NCI-H2196 (cell line): ENCODE results near the gene SYNGR3.
"Not testable (repeated sequence)": the region's sequence is repeated elsewhere in the genome, so short reads cannot be mapped to it uniquely, and the experiment has no call there.

Source experiments
- DNase-seq: peaks from one replicate; lab custom pipeline; 2025; ENCODE audit not compliant: unreplicated experiment; lab: John Stamatoyannopoulos, UW

SYNGR3 gene

DNA sequence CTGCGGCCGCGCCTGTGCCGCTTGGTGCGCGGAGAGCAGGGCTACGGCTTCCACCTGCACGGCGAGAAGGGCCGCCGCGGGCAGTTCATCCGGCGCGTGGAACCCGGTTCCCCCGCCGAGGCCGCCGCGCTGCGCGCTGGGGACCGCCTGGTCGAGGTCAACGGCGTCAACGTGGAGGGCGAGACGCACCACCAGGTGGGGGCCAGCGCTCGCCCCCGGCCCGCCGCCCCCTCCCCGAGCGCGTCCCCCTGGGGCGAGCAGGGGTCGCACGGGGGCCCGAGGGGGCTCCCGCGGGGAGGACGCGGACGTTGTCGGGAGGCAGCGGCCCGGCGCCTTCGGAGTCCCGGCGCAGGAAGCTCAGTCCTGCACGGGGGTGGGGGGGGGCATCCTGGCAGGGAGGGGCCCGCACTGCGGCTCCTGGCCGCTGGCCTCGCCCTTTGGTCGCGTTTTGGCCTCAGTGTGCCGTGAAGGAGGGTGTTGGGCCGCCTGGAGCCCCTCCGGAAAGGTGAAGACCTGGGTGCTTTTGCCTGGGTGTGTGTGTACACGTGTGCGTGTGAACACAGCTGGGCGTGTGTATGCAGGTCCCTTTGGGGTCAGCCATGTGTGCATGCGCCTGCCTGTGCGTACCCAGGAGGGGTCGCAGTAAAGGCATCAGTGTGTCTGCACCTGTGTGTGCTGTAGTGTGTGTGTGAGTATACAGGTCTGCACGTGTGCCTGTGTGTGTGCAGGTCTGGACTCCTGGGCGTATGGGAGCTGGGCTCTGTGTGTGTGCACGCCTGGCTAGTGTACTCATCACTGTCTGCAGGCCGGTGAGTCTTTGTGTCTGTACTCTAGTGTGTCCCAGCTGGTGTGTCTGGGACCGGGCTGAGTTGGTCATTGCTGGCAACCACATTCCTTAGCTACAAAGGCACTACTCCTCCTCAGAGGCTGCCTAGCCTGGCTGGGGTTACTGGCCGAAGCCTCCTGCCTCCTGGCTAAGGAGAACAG, 37.5 kb downstream of the SYNGR3 start:
- DNase-seq: no peak

DNA sequence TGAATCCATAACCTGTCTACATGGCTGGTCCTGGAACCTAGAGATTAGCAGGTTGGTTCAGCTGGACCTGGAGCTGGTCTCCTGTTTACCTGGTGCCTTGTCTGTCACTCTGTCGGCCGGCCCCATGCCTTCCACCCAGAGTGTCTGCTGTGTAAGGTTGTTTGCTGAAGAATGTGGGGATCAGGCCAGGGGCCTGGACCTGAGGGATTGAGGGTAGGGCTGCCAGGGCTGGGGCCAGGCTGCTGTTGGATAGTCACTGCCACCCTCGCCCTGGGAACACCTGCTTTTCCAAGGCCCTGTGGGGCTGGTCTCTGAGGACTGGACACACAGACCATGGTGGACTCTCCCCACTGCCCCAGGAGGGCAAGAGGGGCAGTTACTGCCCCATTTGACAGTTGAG, 38.4 kb downstream of the SYNGR3 start:
- DNase-seq: no peak

DNA sequence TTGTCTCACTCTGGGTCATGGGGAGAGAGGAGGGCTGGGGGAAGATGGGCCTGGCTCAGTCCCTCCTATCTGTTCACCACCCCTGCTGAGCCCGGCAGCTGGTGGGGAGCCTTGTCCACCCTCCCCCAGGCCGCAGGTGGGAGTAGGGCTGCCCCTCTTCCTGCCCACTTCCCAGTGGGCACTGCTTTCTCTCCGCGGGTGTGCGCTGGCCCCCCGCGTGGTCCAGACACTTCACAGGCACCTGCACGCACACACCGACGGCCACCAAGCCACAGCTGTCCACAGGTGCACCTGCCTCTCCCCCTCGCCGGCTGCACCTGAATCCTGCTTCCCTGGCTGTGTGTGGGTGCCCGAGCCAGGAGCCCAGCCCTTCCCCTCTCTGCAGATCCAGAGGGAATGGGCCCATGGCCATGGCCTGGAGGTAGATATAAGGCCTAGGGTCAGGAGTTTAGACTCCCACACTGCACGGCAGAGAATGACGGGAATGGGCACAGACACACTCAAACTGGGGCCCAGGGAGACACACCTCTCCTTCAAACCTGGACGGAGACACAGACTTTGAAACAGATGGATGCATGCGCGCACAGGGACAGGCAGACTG, 39.0 kb downstream of the SYNGR3 start:
- no peak for DNase-seq

DNA sequence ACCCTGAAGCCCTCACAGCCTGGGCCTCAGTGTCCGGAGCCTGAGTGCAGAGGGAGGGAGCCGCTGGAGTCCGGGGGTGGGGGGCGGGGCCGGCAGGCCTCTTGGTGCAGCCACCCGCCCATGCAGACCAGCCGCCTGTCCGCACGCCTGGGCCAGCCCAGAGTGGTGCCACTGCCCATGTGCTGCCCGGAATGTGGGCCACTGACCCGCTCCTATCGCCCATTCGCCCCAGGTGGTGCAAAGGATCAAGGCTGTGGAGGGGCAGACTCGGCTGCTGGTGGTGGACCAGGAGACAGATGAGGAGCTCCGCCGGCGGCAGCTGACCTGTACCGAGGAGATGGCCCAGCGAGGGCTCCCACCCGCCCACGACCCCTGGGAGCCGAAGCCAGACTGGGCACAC, 39.6 kb downstream of the SYNGR3 start:
- DNase-seq: no peak

DNA sequence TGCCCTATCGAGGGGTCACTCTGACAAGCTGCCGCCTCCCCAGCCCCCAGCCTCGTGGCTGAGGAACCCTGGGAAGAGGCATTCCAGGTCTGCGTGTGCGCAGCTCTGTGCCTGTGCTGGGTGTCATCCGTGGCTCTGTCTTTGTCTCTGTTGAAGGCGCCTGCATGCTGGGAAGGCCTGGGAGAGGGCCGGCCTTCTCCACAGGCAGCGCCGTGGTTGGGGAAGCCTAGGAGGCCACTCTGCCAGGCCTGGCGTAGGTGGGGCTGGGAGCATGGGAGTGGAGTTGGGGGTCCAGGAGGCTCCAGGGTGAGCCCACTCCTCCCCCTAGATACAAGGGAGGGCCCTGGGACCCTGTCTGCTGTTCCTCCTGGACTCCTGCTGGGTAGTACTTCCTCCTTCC, 40.3 kb downstream of the SYNGR3 start:
- DNase-seq: no peak

DNA sequence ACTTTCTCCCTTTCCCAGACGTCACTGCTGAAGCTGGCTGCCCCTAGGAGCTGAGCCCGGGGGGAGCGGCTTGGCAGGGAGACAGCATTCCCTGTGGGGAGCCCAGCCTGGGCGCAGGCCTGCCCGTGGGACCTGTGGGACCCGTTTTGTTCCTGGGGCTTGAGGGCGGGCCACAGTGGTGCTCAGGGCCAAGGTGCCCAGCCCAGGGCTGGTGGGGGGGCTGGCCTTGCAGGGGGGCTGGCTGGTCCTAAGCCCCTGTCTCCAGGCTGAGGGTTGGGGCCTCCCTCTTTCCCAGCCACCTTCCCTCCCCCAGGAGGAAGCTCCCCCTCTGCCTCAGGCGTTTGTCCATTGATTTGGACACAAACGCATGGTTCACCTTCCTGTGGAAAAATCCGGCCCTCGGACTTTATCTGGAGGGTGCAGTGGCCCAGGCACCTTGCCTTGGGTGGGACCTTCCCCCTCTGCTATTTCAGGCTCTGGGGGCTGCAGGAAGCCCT, 41.4 kb downstream of the SYNGR3 start:
- DNase-seq: no peak

DNA sequence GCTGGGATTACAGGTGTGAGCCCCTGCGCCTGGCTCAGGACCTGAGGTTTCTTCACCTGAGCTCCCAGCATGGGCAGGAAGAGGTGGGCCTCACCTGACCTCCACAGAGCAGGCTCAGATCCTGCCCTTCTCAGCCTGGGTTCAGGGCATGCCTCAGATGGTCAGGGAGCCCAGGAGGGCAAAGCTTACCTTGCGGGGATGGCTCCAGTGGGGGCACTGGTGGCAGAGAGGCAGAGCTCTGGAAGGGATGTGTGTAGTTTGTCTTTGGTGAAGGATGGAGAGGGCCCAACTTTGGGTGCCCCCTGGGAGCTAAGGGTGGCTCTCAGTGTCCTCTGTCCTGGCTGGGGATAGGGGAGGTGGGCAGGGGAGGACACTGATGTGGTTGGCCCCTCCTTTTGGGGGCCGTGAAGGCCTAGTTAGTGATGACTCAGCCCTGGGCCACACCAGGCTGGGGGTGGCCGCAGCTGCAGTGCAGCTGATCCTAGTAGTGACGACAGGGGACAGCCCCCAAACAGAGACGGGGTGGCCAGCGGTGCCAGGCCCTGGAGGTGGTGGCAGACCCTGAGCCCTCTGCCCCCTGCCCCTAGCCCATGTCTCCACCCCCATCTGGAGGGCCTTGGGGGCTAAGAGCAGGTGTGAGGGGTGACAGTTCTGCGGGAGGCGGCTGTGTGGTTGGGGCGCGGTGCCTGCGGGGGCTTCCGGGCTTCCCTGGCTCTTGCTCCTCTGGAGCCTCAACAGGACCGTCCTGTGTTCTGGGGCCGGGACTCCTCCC, 42.7 kb downstream of the SYNGR3 start:
- DNase-seq: no peak

DNA sequence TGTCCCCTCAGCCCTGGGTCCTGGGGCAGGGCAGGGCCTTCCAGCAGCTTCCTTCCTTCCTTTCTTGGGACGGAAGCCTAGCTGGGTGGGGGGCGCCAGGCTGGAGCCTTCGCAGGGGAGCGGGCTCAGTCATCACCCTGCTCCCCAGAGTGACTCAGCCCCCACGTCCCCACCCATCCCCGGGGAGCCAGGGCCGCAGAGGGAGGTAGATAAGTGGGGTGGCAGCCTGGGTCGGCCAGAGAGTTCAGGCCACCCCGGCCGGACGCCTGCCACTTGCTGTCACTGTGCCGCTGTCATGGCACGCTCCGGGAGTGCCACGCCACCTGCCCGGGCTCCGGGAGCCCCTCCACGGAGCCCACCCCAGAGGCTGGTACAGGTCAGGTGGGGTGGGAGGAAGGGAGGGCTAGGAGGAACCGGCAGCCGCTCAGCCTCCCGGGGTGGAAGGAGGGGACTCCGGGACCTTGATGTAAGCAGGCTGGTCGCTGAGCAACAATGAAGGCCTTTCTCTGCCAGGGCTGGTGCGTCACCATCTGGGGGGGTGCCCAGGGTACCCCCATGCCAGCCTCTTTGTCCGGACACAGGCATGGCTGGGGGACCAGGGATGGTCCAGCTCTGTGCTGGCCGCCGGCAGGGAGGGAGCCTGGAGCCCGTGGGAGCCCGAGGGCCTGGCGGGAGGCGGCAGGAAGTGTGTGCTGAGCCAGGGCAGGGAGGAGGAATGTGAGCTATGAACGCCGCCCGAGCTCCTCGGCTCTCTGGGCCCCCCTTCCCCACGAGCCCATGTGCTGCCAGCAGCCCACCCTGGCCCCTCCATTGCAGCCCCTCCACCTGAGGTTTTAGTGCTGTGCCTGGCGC, 43.5 kb downstream of the SYNGR3 start:
- no peak for DNase-seq

DNA sequence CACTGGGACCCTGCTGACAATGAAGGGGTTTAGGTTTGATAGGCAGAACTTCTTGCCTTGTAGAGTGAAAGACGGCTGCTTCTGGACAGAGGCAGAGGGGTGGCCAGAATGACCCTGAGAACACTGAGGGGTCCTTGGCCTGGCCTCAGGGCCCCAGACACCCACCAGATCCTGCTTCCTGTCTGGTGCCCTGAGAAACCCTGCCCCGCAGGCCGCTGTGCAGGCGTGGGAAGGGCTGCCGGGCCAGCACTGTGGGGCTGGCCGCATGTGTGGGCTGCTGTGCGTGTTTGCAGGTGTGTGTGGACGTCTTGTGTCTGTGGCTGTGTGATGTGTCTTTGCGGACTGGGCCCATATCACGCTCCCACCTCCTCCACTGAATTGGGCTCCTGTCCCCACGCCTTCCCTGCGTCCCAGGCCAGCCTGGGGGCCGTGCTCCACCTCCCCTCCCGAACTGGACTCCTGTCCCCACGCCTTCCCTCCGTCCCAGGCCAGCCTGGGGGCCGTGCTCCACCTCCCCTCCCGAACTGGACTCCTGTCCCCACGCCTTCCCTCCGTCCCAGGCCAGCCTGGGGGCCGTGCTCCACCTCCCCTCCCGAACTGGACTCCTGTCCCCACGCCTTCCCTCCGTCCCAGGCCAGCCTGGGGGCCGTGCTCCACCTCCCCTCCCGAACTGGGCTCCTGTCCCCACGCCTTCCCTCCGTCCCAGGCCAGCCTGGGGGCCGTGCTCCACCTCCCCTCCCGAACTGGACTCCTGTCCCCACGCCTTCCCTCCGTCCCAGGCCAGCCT, 44.3 kb downstream of the SYNGR3 start:
- not testable (repeated sequence) for DNase-seq

DNA sequence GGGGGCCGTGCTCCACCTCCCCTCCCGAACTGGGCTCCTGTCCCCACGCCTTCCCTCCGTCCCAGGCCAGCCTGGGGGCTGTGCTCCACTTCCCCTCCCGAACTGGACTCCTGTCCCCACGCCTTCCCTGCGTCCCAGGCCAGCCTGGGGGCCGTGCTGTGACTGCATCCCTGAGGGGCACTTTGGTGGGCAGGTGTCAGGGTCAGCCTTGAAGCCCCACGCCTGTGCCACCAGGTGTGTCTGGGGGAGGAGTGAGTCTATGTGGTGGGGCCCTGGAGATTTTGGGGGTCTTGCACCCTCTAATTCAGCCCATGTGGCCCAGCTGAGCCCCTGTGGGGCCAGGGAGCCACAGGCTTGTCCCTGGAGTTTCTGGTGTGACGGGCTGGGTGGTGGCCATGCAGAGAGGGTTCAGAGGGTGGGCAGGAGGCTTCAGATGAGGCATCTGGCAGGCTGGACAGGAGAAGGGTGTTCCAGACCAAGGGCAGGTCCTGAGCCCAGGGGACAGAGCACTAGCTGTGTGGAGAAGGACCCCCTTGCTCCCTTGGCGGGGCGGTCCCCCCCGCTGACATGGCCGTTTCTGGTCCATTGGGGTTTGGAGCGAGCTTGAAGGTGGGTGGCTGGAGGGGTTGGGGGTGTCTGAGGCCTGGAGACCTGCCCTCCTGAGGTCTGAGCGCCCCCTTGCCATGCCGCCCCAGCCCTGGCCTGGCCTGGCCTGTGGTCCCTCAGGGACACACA, 45.1 kb downstream of the SYNGR3 start:
- DNase-seq: no peak

DNA sequence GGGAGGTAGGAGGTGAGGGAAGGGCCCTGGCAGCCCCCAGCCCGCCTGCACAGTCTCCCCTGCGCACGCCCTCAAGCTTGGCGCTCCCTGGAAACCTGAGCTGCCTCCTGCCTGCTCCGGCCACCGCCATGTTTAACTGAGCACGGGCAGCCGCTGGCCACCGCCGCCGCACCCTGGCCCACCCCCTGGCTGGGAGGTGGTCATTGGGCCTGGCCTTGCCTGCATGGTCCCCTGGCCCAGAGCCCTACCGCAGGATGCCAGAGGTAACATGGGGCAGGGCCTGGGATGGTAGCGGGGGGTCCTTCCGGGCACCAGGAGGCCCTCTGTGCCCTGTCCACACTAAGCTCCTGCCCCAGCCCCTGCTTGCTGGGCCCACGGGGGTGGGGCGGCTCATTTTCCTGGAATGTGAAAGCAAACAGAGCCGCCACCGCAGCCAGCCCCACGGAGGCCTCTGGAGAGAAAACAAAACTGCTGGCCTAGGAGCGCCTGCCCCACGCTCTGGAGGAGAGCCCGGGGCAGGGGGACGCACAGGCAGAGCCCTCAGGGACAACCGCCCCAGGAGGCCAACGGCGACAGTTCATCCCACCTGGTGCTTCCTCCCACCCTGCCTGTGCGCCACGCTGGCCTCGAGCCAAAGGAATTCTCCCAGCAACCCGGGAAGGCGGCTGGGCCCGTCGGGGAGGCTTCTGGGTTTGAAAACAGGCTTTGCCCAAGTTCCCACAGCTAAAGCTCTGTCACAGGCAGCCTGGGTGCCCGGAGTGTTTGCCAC, 45.8 kb downstream of the SYNGR3 start:
- no peak for DNase-seq

DNA sequence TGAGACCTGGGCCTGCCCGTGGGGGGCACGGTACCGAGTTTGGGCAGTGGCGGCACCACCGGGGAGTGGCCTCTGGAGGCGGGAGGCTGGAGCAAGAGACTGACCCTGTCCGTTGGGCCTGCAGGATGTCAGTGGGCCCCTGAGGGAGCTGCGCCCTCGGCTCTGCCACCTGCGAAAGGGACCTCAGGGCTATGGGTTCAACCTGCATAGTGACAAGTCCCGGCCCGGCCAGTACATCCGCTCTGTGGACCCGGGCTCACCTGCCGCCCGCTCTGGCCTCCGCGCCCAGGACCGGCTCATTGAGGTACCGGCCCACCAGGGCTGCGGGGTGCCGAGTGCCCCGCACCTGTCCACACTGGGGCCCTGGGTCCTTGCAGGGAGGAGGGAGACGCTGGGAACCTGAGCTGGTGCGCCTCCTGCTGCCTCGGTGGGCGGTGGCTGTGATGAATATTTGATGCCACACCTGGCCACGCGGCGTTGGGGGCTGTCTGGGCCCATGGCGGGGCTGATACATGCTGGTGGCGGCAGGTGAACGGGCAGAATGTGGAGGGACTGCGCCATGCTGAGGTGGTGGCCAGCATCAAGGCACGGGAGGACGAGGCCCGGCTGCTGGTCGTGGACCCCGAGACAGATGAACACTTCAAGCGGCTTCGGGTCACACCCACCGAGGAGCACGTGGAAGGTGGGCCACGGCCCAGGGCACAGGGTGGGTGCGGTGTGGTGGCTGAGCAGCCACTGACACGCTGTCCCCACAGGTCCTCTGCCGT, 46.6 kb downstream of the SYNGR3 start:
- no peak for DNase-seq

DNA sequence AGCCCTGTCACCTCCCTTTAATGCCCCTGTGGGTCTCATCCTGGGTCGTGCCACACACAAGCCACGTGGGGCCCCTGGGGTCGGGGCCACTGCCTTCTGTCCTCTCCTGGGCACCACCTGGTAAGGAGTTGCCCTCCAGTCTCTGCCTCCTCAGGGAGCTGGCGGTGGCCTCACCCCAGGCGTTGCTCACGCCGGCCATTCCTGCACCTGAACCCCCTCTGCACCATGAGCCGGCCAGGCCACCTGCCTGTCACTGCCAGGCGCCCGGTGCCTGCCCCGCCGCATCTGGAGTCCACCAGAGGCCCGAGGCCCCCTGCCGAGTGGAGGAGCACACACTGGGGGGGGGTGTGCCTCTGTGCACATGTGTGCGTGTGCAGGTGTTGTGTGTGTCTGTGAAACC, 47.3 kb downstream of the SYNGR3 start:
- DNase-seq: no peak

DNA sequence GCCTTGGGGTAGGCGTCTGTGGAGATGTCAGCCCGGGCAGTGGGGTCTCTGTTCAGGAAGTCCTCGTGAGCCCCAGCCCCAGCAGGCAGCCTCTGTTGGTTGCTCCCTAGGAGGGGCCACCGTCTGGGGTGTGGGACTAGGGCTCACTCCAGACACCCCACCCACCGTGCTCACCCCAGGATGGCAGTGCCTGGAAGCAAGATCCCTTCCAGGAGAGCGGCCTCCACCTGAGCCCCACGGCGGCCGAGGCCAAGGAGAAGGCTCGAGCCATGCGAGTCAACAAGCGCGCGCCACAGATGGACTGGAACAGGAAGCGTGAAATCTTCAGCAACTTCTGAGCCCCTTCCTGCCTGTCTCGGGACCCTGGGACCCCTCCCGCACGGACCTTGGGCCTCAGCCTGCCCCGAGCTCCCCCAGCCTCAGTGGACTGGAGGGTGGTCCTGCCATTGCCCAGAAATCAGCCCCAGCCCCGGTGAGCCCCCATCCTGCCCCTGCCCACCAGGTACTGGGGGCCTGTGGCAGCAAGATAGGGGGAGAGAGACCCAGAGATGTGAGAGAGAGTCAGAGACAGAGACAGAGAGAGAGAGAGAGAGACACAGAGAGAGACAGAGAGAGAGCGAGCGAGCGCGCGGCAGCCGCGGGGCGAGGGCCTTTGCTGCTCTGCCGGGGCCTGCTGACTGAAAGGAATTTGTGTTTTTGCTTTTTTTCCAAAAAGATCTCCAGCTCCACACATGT, 48.0 kb downstream of the SYNGR3 start:
- no peak for DNase-seq

DNA sequence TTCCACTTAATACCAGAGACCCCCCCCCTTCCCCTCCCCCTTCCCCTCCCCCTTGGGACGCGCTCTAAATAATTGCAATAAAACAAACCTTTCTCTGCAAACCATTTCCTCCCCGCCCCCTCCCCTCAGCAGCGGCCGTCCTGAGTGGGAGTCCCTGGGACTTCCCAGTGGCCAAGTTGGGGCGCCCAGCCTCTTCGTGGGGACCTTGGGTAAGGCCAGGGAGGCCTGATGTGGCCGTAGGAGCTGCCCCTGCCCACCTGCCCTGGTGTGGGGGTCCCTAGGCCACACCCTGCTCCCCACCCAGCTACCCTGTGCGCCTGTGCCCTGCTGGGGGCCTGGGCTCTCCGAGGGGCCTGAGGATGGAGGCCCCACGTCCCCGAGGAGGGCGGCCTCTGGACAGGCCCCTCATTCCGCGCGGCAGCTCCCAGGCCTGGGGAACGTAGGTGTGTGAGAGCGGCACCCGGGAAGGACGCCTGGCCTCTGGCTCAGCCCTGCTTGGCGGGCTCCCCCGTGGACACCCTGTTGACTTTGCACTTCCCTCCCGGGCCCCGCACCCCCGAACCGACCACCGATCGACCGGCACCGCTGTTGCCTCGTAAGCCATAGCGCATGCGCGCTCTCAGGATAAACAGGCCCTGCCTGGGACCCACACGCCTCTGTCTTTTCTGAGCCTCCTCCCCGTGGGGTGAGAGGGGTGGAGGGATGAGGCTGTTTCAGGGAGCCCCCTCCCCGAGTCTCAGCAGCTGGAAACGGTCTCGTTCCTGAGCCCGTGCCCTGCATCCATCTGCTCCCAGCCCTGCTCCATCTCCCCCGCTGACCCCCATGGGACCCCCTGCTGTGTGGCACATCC, 48.8 kb downstream of the SYNGR3 start:
- no peak for DNase-seq
